Epithelial cell of esophagus (primary cell): ENCODE data around the gene RNF213.
A peak's percentile ranks its signal among the peaks of the same experiment; 100 is the strongest.

Experiments
- DNase-seq: peaks from one replicate; pipeline ENCODE4 v3.0.0; 2010; ENCODE audit warnings: low read depth
- H3K4me3 ChIP-seq: 2 replicates; pipeline ENCODE4 v1.5.1; 2011; ENCODE audit warnings: mild to moderate bottlenecking, low read length, control low read depth
- TF ChIP-seq, protein P1 (sequence below): IDR thresholded peaks from 2 replicates; pipeline ENCODE4 v1.5.1; 2011; ENCODE audit warnings: low read depth, mild to moderate bottlenecking, low read length, control low read depth, inconsistent platforms; ENCODE audit not compliant: insufficient read depth; ENCODE audit errors: missing control alignments

The RNF213 gene

DNA sequence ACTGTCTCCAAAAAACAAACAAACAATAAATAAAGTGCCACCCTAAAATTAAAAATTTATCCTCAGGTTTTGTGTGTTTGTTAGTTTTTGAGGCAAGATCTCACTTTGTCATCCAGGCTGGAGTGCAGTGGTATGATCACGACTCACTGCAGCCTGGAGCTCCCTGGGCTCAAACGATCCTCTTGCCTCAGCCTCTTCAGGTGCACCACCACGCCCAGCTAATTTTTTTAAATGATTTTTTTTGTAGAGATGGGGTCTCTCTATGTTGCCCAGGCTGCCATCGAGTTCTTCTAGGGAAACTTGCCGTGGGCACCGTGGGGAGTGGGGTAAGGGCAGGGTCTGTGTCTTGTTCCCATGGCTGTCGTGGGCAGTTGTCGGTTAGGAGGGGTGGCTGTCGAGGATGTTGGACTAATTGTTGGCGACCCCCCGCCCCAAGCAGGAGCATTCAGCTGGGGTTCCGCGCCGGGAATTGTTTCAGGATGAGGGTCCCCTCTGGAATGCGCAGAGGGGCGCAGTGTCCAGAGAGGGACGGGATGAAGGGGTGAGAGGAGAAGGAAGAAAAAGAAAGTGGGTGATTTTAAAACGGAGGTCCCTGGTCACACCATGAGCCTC, 1.1 kb upstream of the RNF213 start:
- TF ChIP-seq, protein P1, sequence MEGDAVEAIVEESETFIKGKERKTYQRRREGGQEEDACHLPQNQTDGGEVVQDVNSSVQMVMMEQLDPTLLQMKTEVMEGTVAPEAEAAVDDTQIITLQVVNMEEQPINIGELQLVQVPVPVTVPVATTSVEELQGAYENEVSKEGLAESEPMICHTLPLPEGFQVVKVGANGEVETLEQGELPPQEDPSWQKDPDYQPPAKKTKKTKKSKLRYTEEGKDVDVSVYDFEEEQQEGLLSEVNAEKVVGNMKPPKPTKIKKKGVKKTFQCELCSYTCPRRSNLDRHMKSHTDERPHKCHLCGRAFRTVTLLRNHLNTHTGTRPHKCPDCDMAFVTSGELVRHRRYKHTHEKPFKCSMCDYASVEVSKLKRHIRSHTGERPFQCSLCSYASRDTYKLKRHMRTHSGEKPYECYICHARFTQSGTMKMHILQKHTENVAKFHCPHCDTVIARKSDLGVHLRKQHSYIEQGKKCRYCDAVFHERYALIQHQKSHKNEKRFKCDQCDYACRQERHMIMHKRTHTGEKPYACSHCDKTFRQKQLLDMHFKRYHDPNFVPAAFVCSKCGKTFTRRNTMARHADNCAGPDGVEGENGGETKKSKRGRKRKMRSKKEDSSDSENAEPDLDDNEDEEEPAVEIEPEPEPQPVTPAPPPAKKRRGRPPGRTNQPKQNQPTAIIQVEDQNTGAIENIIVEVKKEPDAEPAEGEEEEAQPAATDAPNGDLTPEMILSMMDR: no peak
- DNase-seq: peak; percentile 51
- H3K4me3 ChIP-seq: peak overlapping the region; percentile 25

DNA sequence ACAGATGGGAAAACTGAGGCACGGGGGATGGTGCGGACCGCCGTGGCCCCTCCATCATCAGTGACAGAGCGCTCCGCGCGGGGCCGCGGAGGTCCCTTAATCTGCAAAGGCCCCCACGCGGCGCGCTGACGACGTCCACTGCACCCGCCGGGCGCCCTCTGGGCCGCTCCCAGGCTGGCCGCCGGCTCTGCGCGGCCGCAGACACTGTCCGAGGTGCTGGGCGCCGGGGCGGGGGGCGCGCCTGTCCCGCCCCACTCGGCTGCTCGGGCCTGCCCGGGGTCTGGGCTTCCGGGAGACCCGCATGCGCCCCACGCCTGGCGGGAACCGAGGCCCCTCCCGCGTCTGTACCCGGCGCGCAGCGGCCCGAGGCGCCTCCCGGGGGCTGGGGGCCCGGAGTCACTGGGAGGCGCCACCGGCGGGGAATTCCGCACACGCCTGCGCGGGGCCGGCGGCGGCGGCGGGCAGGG, 550 bp upstream of the RNF213 start:
- peak overlapping the region; percentile 25 for H3K4me3 ChIP-seq
- DNase-seq: peak; percentile 65
- TF ChIP-seq, protein P1: no peak

DNA sequence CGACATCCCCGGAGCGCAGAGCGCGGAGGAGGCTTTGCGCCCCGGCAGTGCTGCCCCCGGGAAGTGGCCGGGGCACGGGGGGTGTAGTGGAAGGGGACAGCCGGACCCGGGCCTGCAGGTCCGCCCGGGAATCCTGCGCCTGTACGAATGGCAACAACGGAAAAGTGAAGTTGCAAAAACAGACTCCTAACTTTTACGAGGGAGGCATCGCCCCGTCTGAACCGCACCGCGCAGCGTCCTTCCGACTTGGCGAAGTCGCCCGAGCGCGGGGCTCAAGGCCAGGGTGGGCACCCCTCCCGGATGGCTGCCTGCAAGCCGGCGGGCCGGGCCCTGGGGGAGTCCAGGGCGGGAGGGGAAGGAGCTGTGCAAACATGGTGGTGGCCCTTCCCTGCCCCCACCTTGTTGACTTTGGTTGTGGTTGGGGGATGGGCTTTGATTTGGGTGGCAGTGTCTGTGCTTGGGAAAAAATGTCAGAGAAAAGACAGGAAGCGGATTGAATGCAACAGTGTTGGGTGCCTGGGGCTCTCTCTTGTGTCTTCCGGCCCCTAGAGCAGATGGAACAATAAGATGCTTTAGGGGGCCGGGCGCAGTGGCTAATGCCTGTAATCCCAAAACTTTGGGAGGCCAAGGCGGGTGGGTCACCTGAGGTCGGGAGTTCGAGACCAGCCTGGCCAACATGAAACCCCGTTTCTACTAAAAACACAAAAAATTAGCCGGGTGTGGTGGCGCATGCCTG, 675 bp downstream of the RNF213 start:
- H3K4me3 ChIP-seq: peak overlapping the region; percentile 81
- TF ChIP-seq, protein P1: no peak
- peak; percentile 43 for DNase-seq

DNA sequence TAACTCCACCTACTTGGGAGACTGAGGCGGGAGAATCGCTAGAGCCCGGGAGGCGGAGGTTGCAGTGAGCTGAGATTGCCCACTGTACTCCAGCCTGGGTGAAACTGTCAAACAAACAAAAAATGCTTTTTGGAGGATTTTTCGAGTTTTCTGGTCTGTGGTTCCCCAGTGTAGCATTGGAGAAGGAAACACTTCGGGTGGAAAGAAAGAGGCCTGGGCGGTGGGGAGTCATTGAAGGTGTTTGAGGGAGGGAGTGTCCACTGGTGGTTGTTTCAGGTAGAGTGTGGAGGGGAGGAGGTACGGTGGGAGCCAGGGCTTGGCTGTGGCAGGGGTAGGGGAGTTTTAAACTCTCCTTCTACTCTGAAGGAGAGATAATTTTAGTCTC, 1.2 kb downstream of the RNF213 start:
- H3K4me3 ChIP-seq: peak overlapping the region; percentile 81
- DNase-seq: no peak
- TF ChIP-seq, protein P1: no peak

DNA sequence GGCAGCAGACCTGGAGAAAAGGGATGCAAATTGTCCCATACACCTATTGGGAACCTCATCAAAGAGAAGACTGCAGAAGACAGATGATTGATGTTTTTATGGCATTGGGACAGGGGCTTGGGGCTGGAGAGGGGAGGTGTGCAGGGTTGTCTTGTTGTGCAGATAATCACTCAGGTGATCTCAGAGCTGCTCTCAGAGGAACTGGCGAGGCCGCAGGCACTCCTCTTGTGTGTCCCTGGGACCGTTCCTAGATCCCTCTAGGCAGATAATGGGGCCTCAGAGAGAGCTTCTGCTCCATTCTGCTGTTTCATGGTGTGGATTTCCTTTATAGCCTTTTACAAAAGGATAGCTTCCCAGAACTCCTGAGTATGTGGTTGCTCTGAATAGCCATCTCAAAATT, 1.6 kb downstream of the RNF213 start:
- H3K4me3 ChIP-seq: no peak overlapping the region
- no peak for DNase-seq
- TF ChIP-seq, protein P1: no peak

DNA sequence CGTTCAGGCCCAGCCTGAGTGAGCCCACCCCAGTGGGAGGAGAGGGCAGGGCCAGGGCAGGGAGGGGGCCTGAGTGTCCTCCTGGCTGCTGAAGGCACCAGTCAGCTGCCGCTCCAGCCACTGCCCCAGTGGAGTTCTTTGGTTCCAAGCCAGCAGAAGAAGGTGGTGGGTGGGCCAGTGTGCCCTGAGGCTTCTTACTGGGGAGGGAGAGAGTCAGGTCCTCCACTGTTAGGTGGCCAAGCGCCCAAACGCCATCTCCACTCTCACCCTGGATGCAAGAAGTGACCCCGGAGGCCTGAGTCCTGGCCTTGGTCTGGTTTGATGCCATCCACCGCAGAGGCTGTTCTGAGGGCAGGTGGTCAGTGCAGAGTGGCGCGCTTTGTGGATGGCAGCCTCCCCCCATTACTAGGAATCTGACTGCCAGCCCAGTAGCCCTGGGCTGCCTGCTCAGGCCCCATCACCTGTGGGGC, 2.2 kb downstream of the RNF213 start:
- no peak overlapping the region for H3K4me3 ChIP-seq
- TF ChIP-seq, protein P1: no peak
- DNase-seq: no peak
